Stimulated activated CD4-positive, alpha-beta T cell treated with anti-CD3 and anti-CD28 coated beads, TNF-alpha, amount 100 ng/mL, for 1 hour (primary cell): ENCODE measurements around the gene ZSCAN5A.
"Not testable (repeated sequence)": the region's sequence is repeated elsewhere in the genome, so short reads cannot be mapped to it uniquely, and the experiment has no call there.

Source experiments
- DNase-seq, 3 donors: peaks; one replicate each; pipeline ENCODE4 v3.0.0-alpha.2; 2020; ENCODE audit warnings: low read depth in 3 of 3, low spot score in 1 of 3

The ZSCAN5A gene

GRCh38 chr19:56314381-56315076 lies at the start of gene ZSCAN5A:
Gene ZSCAN5A, minus strand, starts transcription at chr19:56314839. Its CDS starts 89,793 bp downstream, at chr19:56225046.
- peak; percentile 96 to 97 (median 96) for DNase-seq

- DNase-seq: no peak
Observed at GRCh38 chr19:56360841-56361240, 46.2 kb upstream of the ZSCAN5A start.

GRCh38 chr19:56356944-56357343 lies 42.3 kb upstream of the ZSCAN5A start:
- DNase-seq: no peak

GRCh38 chr19:56355517-56355916 lies 40.9 kb upstream of the ZSCAN5A start:
- no peak for DNase-seq

- no peak for DNase-seq
Observed at GRCh38 chr19:56351208-56351607, 36.6 kb upstream of the ZSCAN5A start.

- peak in 1 of 3 donors; percentile 5 for DNase-seq
Observed at GRCh38 chr19:56350416-56351045, 35.9 kb upstream of the ZSCAN5A start.

- no peak for DNase-seq
Observed at GRCh38 chr19:56348289-56348877, 33.7 kb upstream of the ZSCAN5A start.

- DNase-seq: no peak
Observed at GRCh38 chr19:56347163-56347778, 32.6 kb upstream of the ZSCAN5A start.

GRCh38 chr19:56341948-56342347 lies 27.3 kb upstream of the ZSCAN5A start:
- DNase-seq: no peak

GRCh38 chr19:56339031-56339430 lies 24.4 kb upstream of the ZSCAN5A start:
- DNase-seq: not testable (repeated sequence)

GRCh38 chr19:56337077-56337476 lies 22.4 kb upstream of the ZSCAN5A start:
- not testable (repeated sequence) for DNase-seq

- not testable (repeated sequence) for DNase-seq
Observed at GRCh38 chr19:56335371-56335770, 20.7 kb upstream of the ZSCAN5A start.

- peak in 1 of 3 donors; percentile 6 for DNase-seq
Observed at GRCh38 chr19:56333506-56333905, 18.9 kb upstream of the ZSCAN5A start.

GRCh38 chr19:56332695-56333094 lies 18.1 kb upstream of the ZSCAN5A start:
- no peak for DNase-seq

GRCh38 chr19:56324436-56324835 lies 9.8 kb upstream of the ZSCAN5A start:
- DNase-seq: no peak

- DNase-seq: no peak
Observed at GRCh38 chr19:56321989-56322440, 7.4 kb upstream of the ZSCAN5A start.

- no peak for DNase-seq
Observed at GRCh38 chr19:56321254-56321988, 6.8 kb upstream of the ZSCAN5A start.

- no peak for DNase-seq
Observed at GRCh38 chr19:56319991-56320390, 5.4 kb upstream of the ZSCAN5A start.

GRCh38 chr19:56317749-56318148 lies 3.1 kb upstream of the ZSCAN5A start:
- no peak for DNase-seq

GRCh38 chr19:56316728-56317127 lies 2.1 kb upstream of the ZSCAN5A start:
- no peak for DNase-seq
